Measurements from ENCODE around the gene RNF213. TPM values are rescaled to one million over a fixed set of nuclear protein-coding genes. Genes with fewer than 3 reads are reported as not detected.

Gene RNF213
- total RNA-seq, 1 experiment from 2014 or later = 71.4 TPM

DNA sequence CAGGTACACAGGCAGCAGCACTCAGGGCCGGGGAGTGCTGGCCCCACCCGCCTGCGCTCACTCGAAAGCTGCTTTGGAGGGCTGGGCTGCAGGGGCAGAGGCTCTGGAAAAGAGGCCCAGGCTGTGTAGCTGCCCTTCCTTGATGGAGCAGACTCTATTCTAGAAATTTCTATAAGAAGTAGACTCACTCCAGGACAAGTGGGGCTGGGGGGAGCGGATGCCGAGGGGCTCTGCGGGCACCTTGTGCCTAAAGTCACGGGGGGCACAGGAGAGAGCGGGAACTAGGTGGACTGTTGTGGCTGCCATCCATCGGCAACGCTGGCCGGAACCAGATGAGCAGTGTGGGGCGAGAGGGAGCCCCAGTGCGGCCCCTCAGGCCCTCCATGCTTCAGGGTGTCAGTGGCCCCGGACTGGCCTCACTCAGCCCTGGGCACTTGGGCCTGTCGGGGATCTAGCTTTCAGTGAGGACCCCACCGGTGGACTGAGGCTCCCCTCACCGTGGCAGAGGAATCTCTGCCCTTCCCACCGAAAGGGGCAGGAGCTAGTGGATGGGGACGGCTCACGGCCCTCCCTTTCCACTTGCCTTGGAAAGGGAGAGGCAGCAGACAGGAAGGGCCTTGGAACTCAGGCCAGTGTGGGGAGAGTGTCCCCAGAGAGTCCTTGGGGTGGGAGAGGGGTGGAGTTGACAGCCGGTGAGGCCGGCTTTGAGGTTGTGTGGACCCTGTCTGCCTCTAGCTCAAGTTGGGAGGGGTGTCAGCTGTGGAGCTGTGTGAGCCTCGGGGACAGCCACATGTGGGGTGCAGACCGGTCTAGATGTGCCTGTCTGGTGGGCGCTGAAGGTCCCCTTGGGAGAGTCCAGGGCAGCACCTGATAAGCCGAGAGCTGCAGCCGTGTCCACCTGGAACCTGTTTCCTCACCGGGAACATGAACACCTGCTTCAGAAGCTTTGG is 170.9 kb downstream of the RNF213 start:
- POLR2A ChIA-PET (ENCODE audit: unreplicated experiment) = no interaction called here
- BruUV-seq (replicated peaks) = no TSS peak
- H4K20me1 ChIP-seq (ENCODE audit: low read length) = no peaks in the 10 kb centered on the region
- H3K9ac ChIP-seq (ENCODE audit: low read length) = no peak overlapping the region
- ATAC-seq = no peak
- CTCF ChIA-PET = no interaction called here
- H3K4me3 ChIP-seq (ENCODE audit: low read length) = no peak overlapping the region
- no peaks in the 10 kb centered on the region; the same call in 1 of the 2 replicates for H3K4me1 ChIP-seq (ENCODE audit: insufficient read depth, low read length)
- H2AFZ ChIP-seq (ENCODE audit: low read length) = no peak overlapping the region
- intact Hi-C loops (cut with micrococcal nuclease) = no loop called here
- no peaks in the 10 kb centered on the region for H3K79me2 ChIP-seq (ENCODE audit: low read length)
- no peaks in the 10 kb centered on the region for H3K27me3 ChIP-seq (ENCODE audit: low read length)
- TF ChIP-seq, protein P1, sequence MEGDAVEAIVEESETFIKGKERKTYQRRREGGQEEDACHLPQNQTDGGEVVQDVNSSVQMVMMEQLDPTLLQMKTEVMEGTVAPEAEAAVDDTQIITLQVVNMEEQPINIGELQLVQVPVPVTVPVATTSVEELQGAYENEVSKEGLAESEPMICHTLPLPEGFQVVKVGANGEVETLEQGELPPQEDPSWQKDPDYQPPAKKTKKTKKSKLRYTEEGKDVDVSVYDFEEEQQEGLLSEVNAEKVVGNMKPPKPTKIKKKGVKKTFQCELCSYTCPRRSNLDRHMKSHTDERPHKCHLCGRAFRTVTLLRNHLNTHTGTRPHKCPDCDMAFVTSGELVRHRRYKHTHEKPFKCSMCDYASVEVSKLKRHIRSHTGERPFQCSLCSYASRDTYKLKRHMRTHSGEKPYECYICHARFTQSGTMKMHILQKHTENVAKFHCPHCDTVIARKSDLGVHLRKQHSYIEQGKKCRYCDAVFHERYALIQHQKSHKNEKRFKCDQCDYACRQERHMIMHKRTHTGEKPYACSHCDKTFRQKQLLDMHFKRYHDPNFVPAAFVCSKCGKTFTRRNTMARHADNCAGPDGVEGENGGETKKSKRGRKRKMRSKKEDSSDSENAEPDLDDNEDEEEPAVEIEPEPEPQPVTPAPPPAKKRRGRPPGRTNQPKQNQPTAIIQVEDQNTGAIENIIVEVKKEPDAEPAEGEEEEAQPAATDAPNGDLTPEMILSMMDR (conservative IDR thresholded peaks at IDR 0.05; ENCODE audit: low read depth, low read length) = no peak
- TF ChIP-seq EZH2phosphoT487 (IDR thresholded peaks at IDR 0.05; ENCODE audit: borderline replicate concordance, low read length) (no peak), EZH2 (IDR thresholded peaks at IDR 0.05; ENCODE audit: low read length, unreplicated experiment) (no peak)
- DNase-seq = no peak
- H3K9me3 ChIP-seq (ENCODE audit: low read length) = no peaks in the 10 kb centered on the region
- no peaks in the 10 kb centered on the region for H3F3A ChIP-seq (ENCODE audit: low read length, unreplicated experiment)
- no peak overlapping the region for H3K27ac ChIP-seq (ENCODE audit: low read length)
- H3K36me3 ChIP-seq (ENCODE audit: low read depth, low read length) = no peaks in the 10 kb centered on the region
- no peaks in the 10 kb centered on the region for H3K9me2 ChIP-seq (replicated peaks; ENCODE audit: low read length)
- H3K4me2 ChIP-seq (ENCODE audit: low read length) = no peak overlapping the region

DNA sequence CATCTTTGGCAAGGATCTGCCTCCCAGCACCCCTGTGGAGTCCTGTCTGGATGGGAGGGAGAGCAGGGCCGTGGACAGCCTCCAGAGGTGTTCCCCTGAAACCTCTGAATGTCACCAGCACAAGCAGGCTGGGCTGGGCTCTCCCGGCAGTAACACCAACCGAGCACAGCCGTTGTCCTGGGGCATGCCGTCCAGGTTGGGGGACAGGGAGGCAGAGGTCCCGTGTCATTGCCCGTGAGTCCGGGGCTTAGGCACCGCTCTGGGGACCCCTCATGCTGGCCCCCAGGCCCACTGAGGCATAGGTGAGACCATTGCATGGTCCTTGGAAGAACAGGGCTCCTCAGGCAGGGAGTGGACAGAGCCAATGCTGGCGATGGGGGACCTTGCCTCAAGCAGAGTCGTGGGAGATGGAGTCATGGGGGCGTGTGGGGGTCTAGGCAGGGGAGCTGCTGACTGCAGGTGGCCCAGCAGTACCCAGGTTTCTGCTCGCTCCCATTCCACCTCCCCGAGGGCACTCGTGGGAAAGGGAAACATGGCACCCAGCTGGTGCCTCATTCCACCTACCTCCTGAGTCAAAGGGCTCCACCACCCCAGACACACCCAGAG is 171.8 kb downstream of the RNF213 start:
- CTCF ChIA-PET = no interaction called here

More for the DNA sequence above, 171.8 kb downstream of the RNF213 start:
- no peaks in the 10 kb centered on the region for H3K36me3 ChIP-seq (ENCODE audit: low read depth, low read length)
- no peaks in the 10 kb centered on the region for H4K20me1 ChIP-seq (ENCODE audit: low read length)
- intact Hi-C loops (cut with micrococcal nuclease) = no loop called here
- H3K9me3 ChIP-seq (ENCODE audit: low read length) = no peaks in the 10 kb centered on the region
- no peaks in the 10 kb centered on the region for H3K79me2 ChIP-seq (ENCODE audit: low read length)
- no peaks in the 10 kb centered on the region for H3K9me2 ChIP-seq (replicated peaks; ENCODE audit: low read length)
- no peak overlapping the region for H3K9ac ChIP-seq (ENCODE audit: low read length)
- H3F3A ChIP-seq (ENCODE audit: low read length, unreplicated experiment) = no peaks in the 10 kb centered on the region
- no peak overlapping the region for H3K4me3 ChIP-seq (ENCODE audit: low read length)
- no peak overlapping the region for H2AFZ ChIP-seq (ENCODE audit: low read length)
- no peak for DNase-seq
- TSS peak; percentile 4 for BruUV-seq (replicated peaks)
- H3K4me1 ChIP-seq (ENCODE audit: insufficient read depth, low read length) = no peaks in the 10 kb centered on the region
- no peak overlapping the region for H3K27ac ChIP-seq (ENCODE audit: low read length)
- TF ChIP-seq, protein P1 (conservative IDR thresholded peaks at IDR 0.05; ENCODE audit: low read depth, low read length) = no peak
- no peak for TF ChIP-seq EZH2phosphoT487 (IDR thresholded peaks at IDR 0.05; ENCODE audit: borderline replicate concordance, low read length)
- TF ChIP-seq EZH2 (IDR thresholded peaks at IDR 0.05; ENCODE audit: low read length, unreplicated experiment) = no peak
- no peak for ATAC-seq
- no peaks in the 10 kb centered on the region for H3K27me3 ChIP-seq (ENCODE audit: low read length)
- H3K4me2 ChIP-seq (ENCODE audit: low read length) = no peak overlapping the region
- POLR2A ChIA-PET (ENCODE audit: unreplicated experiment) = no interaction called here
